A549 (cell line): Measurements from ENCODE around the gene SLC6A5. TPM values are rescaled to one million over a fixed set of nuclear protein-coding genes. Genes with fewer than 3 reads are reported as not detected.

Source experiments
- ATAC-seq, 2 experiments: fragments of 200-7000 bp in 1 of 2; fragments of >200 bp in 1 of 2; cut with Nextera tagmentation in 1 of 2; cut with Tn5 transposase in 1 of 2; 3 replicates each; pipeline versions ENCODE4 v1.8.0 to v1.9.1; 2018 to 2020; ENCODE audit warnings: mild to moderate bottlenecking in 1 of 2, moderate library complexity in 1 of 2
- CTCF ChIA-PET: fragments of 300-600 bp; sonication (Branson Sonifier 250); formaldehyde crosslinking; extraction: SDS; loops from one replicate; lab custom pipeline; 2021; ENCODE audit warnings: antibody characterized with exemption, inconsistent platforms; lab: Yijun Ruan, JAX
- POLR2A ChIA-PET: fragments of 350-600 bp; formaldehyde crosslinking; extraction: SDS; loops from one replicate; lab custom pipeline; 2021; ENCODE audit warnings: antibody characterized with exemption, inconsistent platforms; lab: Yijun Ruan, JAX
- DNase-seq, 2 experiments: peaks; one replicate each; pipeline versions ENCODE4 v3.0.0 to v3.0.0-alpha.2; 2011 to 2016; ENCODE audit warnings: low read depth in 1 of 2, low spot score in 1 of 2
- FAIRE-seq: peaks from 2 replicates; lab custom pipeline; 2011; peaks lifted over from hg19 to GRCh38; lab: Jason Lieb, UNC
- H3K27ac ChIP-seq, 2 experiments: fragments of >200 bp; sonication (Bioruptor Twin); formaldehyde crosslinking; 3 replicates each; pipeline ENCODE4 v1.5.1; 2016 to 2017
- H3K4me1 ChIP-seq: fragments of >200 bp; sonication (Bioruptor Twin); formaldehyde crosslinking; 3 replicates; pipeline ENCODE4 v1.6.1; 2016
- H3K4me2 ChIP-seq: fragments of >200 bp; sonication (Bioruptor Twin); formaldehyde crosslinking; 3 replicates; pipeline ENCODE4 v1.6.1; 2016
- H3K4me3 ChIP-seq: fragments of >200 bp; sonication (Bioruptor Twin); formaldehyde crosslinking; 3 replicates; pipeline ENCODE4 v1.5.1; 2016
- H3K9me3 ChIP-seq: fragments of >200 bp; sonication (Bioruptor Twin); formaldehyde crosslinking; 3 replicates; pipeline ENCODE4 v1.6.1; 2016
- ATOH8 ChIP-seq: fragments of 250-450 bp; sonication (Bioruptor Pico); IDR thresholded peaks from 2 replicates; pipeline ENCODE4 v1.5.0; 2020; ENCODE audit warnings: low read depth, mild to moderate bottlenecking, moderate library complexity
- CBX8 ChIP-seq: fragments of 200-600 bp; sonication (generic); IDR thresholded peaks from 2 replicates; pipeline ENCODE4 v1.6.1; 2016
- CEBPB ChIP-seq, 2 experiments: fragments of >200 bp in 1 of 2; sonication (Bioruptor Twin) in 1 of 2; formaldehyde crosslinking in 1 of 2; IDR thresholded peaks; 2 replicates each; pipeline ENCODE4 v1.6.1; 2012 to 2016
- CHD2 ChIP-seq: fragments of 150-350 bp; IDR thresholded peaks from 2 replicates; pipeline ENCODE4 v1.6.1; 2014; ENCODE audit warnings: low read length; ENCODE audit not compliant: partially characterized antibody
- CHD4 ChIP-seq: fragments of 200-600 bp; sonication (generic); IDR thresholded peaks from 2 replicates; pipeline ENCODE4 v1.6.1; 2016; ENCODE audit warnings: antibody characterized with exemption, mild to moderate bottlenecking, borderline replicate concordance
- E2F6 ChIP-seq: IDR thresholded peaks from 2 replicates; pipeline ENCODE4 v1.6.1; 2012; ENCODE audit warnings: low read depth, borderline replicate concordance
- EHMT2 ChIP-seq: fragments of 200-600 bp; sonication (generic); IDR thresholded peaks from 2 replicates; pipeline ENCODE4 v1.6.1; 2016; ENCODE audit warnings: antibody characterized with exemption, low read depth, mild to moderate bottlenecking, moderate library complexity
- ELK1 ChIP-seq: fragments of 150-350 bp; IDR thresholded peaks from 2 replicates; pipeline ENCODE4 v1.6.1; 2014; ENCODE audit warnings: low read depth, mild to moderate bottlenecking, low read length
- ESRRA ChIP-seq: fragments of 150-350 bp; IDR thresholded peaks from 2 replicates; pipeline ENCODE4 v1.6.1; 2014; ENCODE audit warnings: mild to moderate bottlenecking, low read length, borderline replicate concordance
- FOSL2 ChIP-seq, 2 experiments: fragments of 450-650 bp in 1 of 2; fragments of >200 bp in 1 of 2; sonication (Bioruptor Twin) in 1 of 2; formaldehyde crosslinking; IDR thresholded peaks; 2 replicates each; pipeline versions ENCODE4 v1.5.0 to v1.6.1; 2016 to 2020; ENCODE audit warnings: mild to moderate bottlenecking in 1 of 2, moderate library complexity in 1 of 2
- GATA3 ChIP-seq: IDR thresholded peaks from 2 replicates; pipeline ENCODE4 v1.6.1; 2012; ENCODE audit warnings: borderline replicate concordance
- HES2 ChIP-seq: fragments of >200 bp; sonication (Bioruptor Twin); formaldehyde crosslinking; IDR thresholded peaks from 2 replicates; pipeline ENCODE4 v1.6.1; 2016
- HEYL ChIP-seq: fragments of 250-450 bp; sonication (Bioruptor Pico); IDR thresholded peaks from 2 replicates; pipeline ENCODE4 v1.8.0; 2021; ENCODE audit warnings: mild to moderate bottlenecking, moderate library complexity
- HOXA7 ChIP-seq: fragments of 250-450 bp; sonication (Bioruptor Pico); IDR thresholded peaks from 2 replicates; pipeline ENCODE4 v1.5.0; 2020; ENCODE audit warnings: mild to moderate bottlenecking, moderate library complexity
- JUN ChIP-seq, 2 experiments: fragments of >200 bp; sonication (Bioruptor Twin); formaldehyde crosslinking; IDR thresholded peaks; 2 replicates in 1 of 2; 3 replicates in 1 of 2; pipeline ENCODE4 v1.6.1; 2016 to 2017
- KDM1A ChIP-seq: fragments of 200-600 bp; sonication (generic); IDR thresholded peaks from 2 replicates; pipeline ENCODE4 v1.6.1; 2016; ENCODE audit warnings: low read depth, mild to moderate bottlenecking
- KDM5A ChIP-seq: fragments of 200-600 bp; sonication (generic); IDR thresholded peaks from 2 replicates; pipeline ENCODE4 v1.6.1; 2016; ENCODE audit warnings: antibody characterized with exemption, mild to moderate bottlenecking
- MYC ChIP-seq: IDR thresholded peaks from 2 replicates; pipeline ENCODE4 v1.6.1; 2012; ENCODE audit warnings: mild to moderate bottlenecking, inconsistent platforms, low read length, improper control_type of control experiment, borderline replicate concordance
- NR3C1 ChIP-seq: fragments of >200 bp; sonication (Bioruptor Twin); formaldehyde crosslinking; IDR thresholded peaks from 3 replicates; pipeline ENCODE4 v1.6.1; 2017
- RAD21 ChIP-seq, 2 experiments: fragments of >200 bp in 1 of 2; sonication (Bioruptor Twin) in 1 of 2; formaldehyde crosslinking in 1 of 2; IDR thresholded peaks in 1 of 2; conservative IDR thresholded peaks in 1 of 2; 2 replicates in 1 of 2; 3 replicates in 1 of 2; pipeline ENCODE4 v1.6.1; 2012 to 2018; ENCODE audit warnings: inconsistent platforms in 1 of 2
- RCOR1 ChIP-seq: fragments of 150-350 bp; IDR thresholded peaks from 2 replicates; pipeline ENCODE4 v1.6.1; 2014; ENCODE audit warnings: antibody characterized with exemption, low read length, low read depth
- RNF2 ChIP-seq: fragments of 200-600 bp; sonication (generic); IDR thresholded peaks from 2 replicates; pipeline ENCODE4 v1.6.1; 2016; ENCODE audit warnings: low read depth, mild to moderate bottlenecking, antibody characterized with exemption, moderate library complexity, borderline replicate concordance
- SREBF2 ChIP-seq: fragments of 450-650 bp; IDR thresholded peaks from 2 replicates; pipeline ENCODE4 v1.6.1; 2014; ENCODE audit warnings: mild to moderate bottlenecking, moderate library complexity
- TFCP2L1 ChIP-seq: fragments of 250-450 bp; sonication (Bioruptor Pico); IDR thresholded peaks from 2 replicates; pipeline ENCODE4 v1.5.0; 2021; ENCODE audit warnings: mild to moderate bottlenecking
- USF2 ChIP-seq: fragments of 450-650 bp; IDR thresholded peaks from 2 replicates; pipeline ENCODE4 v1.6.1; 2014; ENCODE audit warnings: antibody characterized with exemption
- ZSCAN20 ChIP-seq: fragments of 250-450 bp; sonication (Bioruptor Pico); IDR thresholded peaks from 2 replicates; pipeline ENCODE4 v1.8.0; 2022; ENCODE audit warnings: mild to moderate bottlenecking, moderate library complexity
- WGBS: methylation state at CpG from one replicate; pipeline ENCODE4 v1.1.6; 2017; ENCODE audit errors: missing lambda C conversion rate; 5-methylcytosine and 5-hydroxymethylcytosine counted together
- polyA plus RNA-seq, 4 experiments: library from polyadenylated mRNA; depleted of rRNA in 3 of 4; stranded (reverse); fragments of >200 nt; fragmentation: RNase III in 1 of 4; extraction: RNeasy Plus Mini Kit Qiagen cat#74134 plus additional on column Dnase treatment in 1 of 4; gene quantifications; 2 replicates in 3 of 4; 3 replicates in 1 of 4; pipeline ENCODE4 v1.2.3, GENCODE V29; 2011 to 2017

Gene SLC6A5
- polyA plus RNA-seq, 2 of the 4 experiments (the other 2 are of a cell fraction), result not detected

- POLR2A ChIA-PET, result no interaction called here
- TF ChIP-seq CHD2 (no peak), FOSL2 (IDR thresholded peaks at IDR 0.05) (no peak), FOSL2 (CRISPR knock-in tag; IDR thresholded peaks at IDR 0.05) (no peak), ESRRA (no peak), KDM5A (no peak), CHD4 (no peak)
- TF ChIP-seq, all 56 proteins: peak for 0
- ATAC-seq (no peak), FAIRE-seq (no peak), DNase-seq (no peak)
- WGBS, result 30% methylated on average over 13 of the region's 13 CpGs
- Histone ChIP-seq H3K27ac (no peak overlapping the region), H3K4me2 (no peak overlapping the region), H3K9me3 (no peaks in the 10 kb centered on the region), H3K4me3 (no peak overlapping the region), H3K4me1 (no peaks in the 10 kb centered on the region)
- CTCF ChIA-PET, result interaction anchor here (0.8 to 1.9 kb wide), 2 partner anchors 14 to 20 kb away, joined by 3 to 4 read pairs; no protein-coding TSS in a partner anchor
Observed at GRCh38 chr11:20652150-20652806, 52.9 kb downstream of the SLC6A5 start.

GRCh38 chr11:20654038-20654437 lies 54.6 kb downstream of the SLC6A5 start:
- H3K27ac ChIP-seq, result no peak overlapping the region
- no peaks in the 10 kb centered on the region for H3K4me1 ChIP-seq
- no peaks in the 10 kb centered on the region for H3K9me3 ChIP-seq
- TF ChIP-seq JUN (IDR thresholded peaks at IDR 0.05), result no peak
- TF ChIP-seq ESRRA, result no peak
- no peak for TF ChIP-seq GATA3
- no peak for TF ChIP-seq HOXA7
- no peak for TF ChIP-seq ZSCAN20
- no peak for TF ChIP-seq CEBPB (IDR thresholded peaks at IDR 0.05)
- TF ChIP-seq EHMT2, result no peak
- TF ChIP-seq, all 56 proteins: peak for 0
- WGBS, result 24% methylated on average over 3 of the region's 3 CpGs
- POLR2A ChIA-PET, result no interaction called here
- FAIRE-seq (no peak), DNase-seq (no peak), ATAC-seq (no peak)
- CTCF ChIA-PET, result interaction anchor here (1.0 to 2.1 kb wide), 2 partner anchors 18 to 1498 kb away, joined by 3 to 5 read pairs; no protein-coding TSS in a partner anchor
- H3K4me3 ChIP-seq, result no peak overlapping the region
- H3K4me2 ChIP-seq, result no peak overlapping the region

- WGBS, result 33% methylated on average over 4 of the region's 4 CpGs
- ATAC-seq (no peak), FAIRE-seq (no peak), DNase-seq (no peak)
- Histone ChIP-seq H3K27ac (no peak overlapping the region), H3K4me3 (no peak overlapping the region), H3K9me3 (no peaks in the 10 kb centered on the region), H3K4me1 (no peaks in the 10 kb centered on the region), H3K4me2 (no peak overlapping the region)
- ChIA-PET CTCF (interaction anchor here (2.0 kb wide), 1 partner anchor 9 kb away, joined by 12 read pairs; no protein-coding TSS in a partner anchor), POLR2A (no interaction called here)
- TF ChIP-seq ELK1, result no peak
- TF ChIP-seq RNF2, result no peak
- TF ChIP-seq CHD4, result no peak
- no peak for TF ChIP-seq TFCP2L1 (CRISPR knock-in tag)
Observed at GRCh38 chr11:20656901-20657300, 57.5 kb downstream of the SLC6A5 start.

GRCh38 chr11:20658135-20658534 lies 58.7 kb downstream of the SLC6A5 start:
- 0% methylated on average over 1 of the region's 1 CpG for WGBS
- no peak for TF ChIP-seq SREBF2
- TF ChIP-seq MYC, result no peak
- TF ChIP-seq RAD21 (conservative IDR thresholded peaks at IDR 0.05 in 1 of 2, IDR thresholded peaks at IDR 0.05 in 1 of 2), result no peak
- no peak for TF ChIP-seq CBX8
- no peak for TF ChIP-seq NR3C1
- TF ChIP-seq HES2, result no peak
- TF ChIP-seq HOXA7, result no peak
- no peak for TF ChIP-seq KDM1A
- TF ChIP-seq ATOH8 (CRISPR knock-in tag), result no peak
- TF ChIP-seq E2F6, result no peak
- no peak for TF ChIP-seq FOSL2 (IDR thresholded peaks at IDR 0.05)
- TF ChIP-seq FOSL2 (CRISPR knock-in tag; IDR thresholded peaks at IDR 0.05), result no peak
- TF ChIP-seq HEYL (CRISPR knock-in tag), result no peak
- TF ChIP-seq RNF2, result no peak
- TF ChIP-seq USF2, result no peak
- no peak for TF ChIP-seq RCOR1
- ATAC-seq (no peak), FAIRE-seq (no peak), DNase-seq (no peak)
- CTCF ChIA-PET, result no interaction called here
- POLR2A ChIA-PET, result no interaction called here
- no peaks in the 10 kb centered on the region for H3K4me1 ChIP-seq
- no peak overlapping the region for H3K4me3 ChIP-seq
- H3K27ac ChIP-seq, result no peak overlapping the region
- no peak overlapping the region for H3K4me2 ChIP-seq
- H3K9me3 ChIP-seq, result no peaks in the 10 kb centered on the region
